Measurements from ENCODE around the gene LRRC1.

DNA sequence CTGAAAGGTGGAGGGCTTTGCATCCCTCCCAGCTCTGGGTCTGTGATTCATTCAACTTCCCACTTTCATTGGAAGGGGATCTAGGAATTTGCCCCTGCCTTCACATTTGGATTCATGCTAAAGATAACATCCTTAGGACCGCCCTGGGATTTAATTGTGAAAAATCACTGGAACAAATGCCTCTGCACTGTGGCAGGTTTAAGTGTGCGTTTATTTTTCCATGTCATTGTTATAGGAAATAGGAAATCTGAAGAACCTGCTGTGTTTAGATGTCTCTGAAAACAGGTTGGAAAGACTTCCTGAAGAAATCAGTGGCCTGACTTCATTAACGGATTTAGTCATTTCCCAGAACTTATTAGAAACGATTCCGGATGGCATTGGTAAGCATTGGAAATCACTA is 104.7 kb downstream of the LRRC1 start:
- TF ChIP-seq RFX5 (IDR thresholded peaks at IDR 0.05; ENCODE audit: borderline replicate concordance, low read depth, low read length) (no peak), CTCF (IDR thresholded peaks at IDR 0.05; ENCODE audit: control extremely low read depth in 1 of 3, insufficient read depth in 1 of 3, low read depth in 1 of 3, low read length in 3 of 3) (no peak), EZH2 (IDR thresholded peaks at IDR 0.05; ENCODE audit: low read depth, low read length, severe bottlenecking) (no peak), YY1 (IDR thresholded peaks at IDR 0.05; ENCODE audit: low read depth, low read length) (no peak), SIX5 (IDR thresholded peaks at IDR 0.05; ENCODE audit: low read depth, low read length) (no peak), ATF3 (IDR thresholded peaks at IDR 0.05; ENCODE audit: insufficient read depth, low read depth, low read length) (no peak)
